Measurements from ENCODE around the gene CNPY1.

The CNPY1 gene

DNA sequence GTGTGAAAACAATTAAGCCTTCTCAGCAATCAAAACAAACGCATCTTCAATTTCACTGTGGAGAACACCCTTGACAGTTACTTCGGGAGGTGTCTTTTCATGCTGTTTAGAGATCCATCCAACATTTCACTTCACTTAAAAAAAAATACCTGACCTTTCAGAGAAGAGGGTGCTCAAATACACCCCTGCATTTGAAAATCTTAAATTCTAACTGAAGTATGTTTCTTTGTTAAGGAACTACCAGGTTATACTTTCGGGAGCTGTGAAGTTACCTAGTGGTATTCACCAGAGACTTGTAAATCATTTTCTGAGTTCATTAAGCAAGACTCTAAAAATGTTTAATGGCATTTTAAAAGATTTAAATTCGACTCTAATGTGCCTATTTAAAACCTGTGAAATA, 38.8 kb downstream of the CNPY1 start:
- TF ChIP-seq TAF1 (IDR thresholded peaks at IDR 0.05; ENCODE audit: borderline replicate concordance, insufficient read depth, low read length) (no peak), FOXP2 (optimal IDR thresholded peaks at IDR 0.05; ENCODE audit: borderline replicate concordance, extremely low read depth, extremely low read length, insufficient read depth) (no peak), POLR2AphosphoS5 (IDR thresholded peaks at IDR 0.05; ENCODE audit: low read depth, low read length) (no peak), SIN3A (IDR thresholded peaks at IDR 0.05; ENCODE audit: borderline replicate concordance, insufficient read depth, low read length) (no peak)
- TF ChIP-seq, protein P1, sequence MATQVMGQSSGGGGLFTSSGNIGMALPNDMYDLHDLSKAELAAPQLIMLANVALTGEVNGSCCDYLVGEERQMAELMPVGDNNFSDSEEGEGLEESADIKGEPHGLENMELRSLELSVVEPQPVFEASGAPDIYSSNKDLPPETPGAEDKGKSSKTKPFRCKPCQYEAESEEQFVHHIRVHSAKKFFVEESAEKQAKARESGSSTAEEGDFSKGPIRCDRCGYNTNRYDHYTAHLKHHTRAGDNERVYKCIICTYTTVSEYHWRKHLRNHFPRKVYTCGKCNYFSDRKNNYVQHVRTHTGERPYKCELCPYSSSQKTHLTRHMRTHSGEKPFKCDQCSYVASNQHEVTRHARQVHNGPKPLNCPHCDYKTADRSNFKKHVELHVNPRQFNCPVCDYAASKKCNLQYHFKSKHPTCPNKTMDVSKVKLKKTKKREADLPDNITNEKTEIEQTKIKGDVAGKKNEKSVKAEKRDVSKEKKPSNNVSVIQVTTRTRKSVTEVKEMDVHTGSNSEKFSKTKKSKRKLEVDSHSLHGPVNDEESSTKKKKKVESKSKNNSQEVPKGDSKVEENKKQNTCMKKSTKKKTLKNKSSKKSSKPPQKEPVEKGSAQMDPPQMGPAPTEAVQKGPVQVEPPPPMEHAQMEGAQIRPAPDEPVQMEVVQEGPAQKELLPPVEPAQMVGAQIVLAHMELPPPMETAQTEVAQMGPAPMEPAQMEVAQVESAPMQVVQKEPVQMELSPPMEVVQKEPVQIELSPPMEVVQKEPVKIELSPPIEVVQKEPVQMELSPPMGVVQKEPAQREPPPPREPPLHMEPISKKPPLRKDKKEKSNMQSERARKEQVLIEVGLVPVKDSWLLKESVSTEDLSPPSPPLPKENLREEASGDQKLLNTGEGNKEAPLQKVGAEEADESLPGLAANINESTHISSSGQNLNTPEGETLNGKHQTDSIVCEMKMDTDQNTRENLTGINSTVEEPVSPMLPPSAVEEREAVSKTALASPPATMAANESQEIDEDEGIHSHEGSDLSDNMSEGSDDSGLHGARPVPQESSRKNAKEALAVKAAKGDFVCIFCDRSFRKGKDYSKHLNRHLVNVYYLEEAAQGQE (IDR thresholded peaks at IDR 0.05; ENCODE audit: insufficient read depth in 1 of 2, low read depth in 2 of 2, low read length in 2 of 2), result no peak

DNA sequence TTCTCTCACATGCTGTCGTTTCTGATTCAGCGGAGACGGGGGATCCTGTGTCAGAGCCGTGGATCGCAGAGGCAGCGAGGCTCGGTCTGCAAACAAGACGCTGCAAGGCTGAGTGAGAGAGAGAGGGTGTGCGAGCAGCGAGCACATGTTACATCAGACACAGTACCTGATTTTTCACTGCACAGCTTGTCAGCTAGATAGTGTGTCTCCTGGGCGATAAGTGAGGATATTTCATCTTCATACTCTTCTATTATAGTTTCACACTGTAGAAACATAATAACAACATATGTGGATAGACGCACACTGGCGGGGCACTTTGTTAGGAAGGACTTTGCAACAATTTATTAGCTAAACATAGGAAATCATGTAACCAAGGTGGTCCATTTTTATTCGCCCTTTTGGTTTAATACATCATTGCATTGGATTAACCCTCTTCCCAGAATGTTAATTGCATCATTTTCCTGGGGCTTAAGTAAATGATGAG, 39.5 kb downstream of the CNPY1 start:
- TF ChIP-seq, protein P1 (IDR thresholded peaks at IDR 0.05; ENCODE audit: insufficient read depth in 1 of 2, low read depth in 2 of 2, low read length in 2 of 2), result no peak
- TF ChIP-seq FOXP2 (optimal IDR thresholded peaks at IDR 0.05; ENCODE audit: borderline replicate concordance, extremely low read depth, extremely low read length, insufficient read depth) (no peak), TAF1 (IDR thresholded peaks at IDR 0.05; ENCODE audit: borderline replicate concordance, insufficient read depth, low read length) (no peak)

DNA sequence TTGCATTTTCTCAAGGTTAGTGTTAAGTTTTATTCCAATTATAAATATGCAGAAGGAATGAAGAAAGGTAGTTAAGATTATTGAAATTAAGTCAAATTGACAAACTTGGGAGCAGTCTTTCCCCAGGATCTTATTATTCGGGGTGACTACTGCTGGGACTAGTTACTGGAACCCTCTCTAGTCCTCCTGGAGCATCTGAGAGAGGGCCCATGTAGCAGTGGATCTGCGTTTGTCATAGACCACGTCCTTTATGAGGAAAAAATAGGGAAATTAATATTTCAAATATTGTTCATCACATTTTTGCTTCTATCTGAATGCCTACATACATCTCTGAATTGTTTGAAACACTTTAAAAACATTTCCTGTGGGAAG, 41.0 kb downstream of the CNPY1 start:
- no peak for TF ChIP-seq TAF1 (IDR thresholded peaks at IDR 0.05; ENCODE audit: borderline replicate concordance, insufficient read depth, low read length)
- no peak for TF ChIP-seq FOXP2 (optimal IDR thresholded peaks at IDR 0.05; ENCODE audit: borderline replicate concordance, extremely low read depth, extremely low read length, insufficient read depth)
- TF ChIP-seq SIN3A (IDR thresholded peaks at IDR 0.05; ENCODE audit: borderline replicate concordance, insufficient read depth, low read length), result no peak
- TF ChIP-seq, protein P1 (IDR thresholded peaks at IDR 0.05; ENCODE audit: insufficient read depth in 1 of 2, low read depth in 2 of 2, low read length in 2 of 2), result no peak
- no peak for TF ChIP-seq POLR2AphosphoS5 (IDR thresholded peaks at IDR 0.05; ENCODE audit: low read depth, low read length)

DNA sequence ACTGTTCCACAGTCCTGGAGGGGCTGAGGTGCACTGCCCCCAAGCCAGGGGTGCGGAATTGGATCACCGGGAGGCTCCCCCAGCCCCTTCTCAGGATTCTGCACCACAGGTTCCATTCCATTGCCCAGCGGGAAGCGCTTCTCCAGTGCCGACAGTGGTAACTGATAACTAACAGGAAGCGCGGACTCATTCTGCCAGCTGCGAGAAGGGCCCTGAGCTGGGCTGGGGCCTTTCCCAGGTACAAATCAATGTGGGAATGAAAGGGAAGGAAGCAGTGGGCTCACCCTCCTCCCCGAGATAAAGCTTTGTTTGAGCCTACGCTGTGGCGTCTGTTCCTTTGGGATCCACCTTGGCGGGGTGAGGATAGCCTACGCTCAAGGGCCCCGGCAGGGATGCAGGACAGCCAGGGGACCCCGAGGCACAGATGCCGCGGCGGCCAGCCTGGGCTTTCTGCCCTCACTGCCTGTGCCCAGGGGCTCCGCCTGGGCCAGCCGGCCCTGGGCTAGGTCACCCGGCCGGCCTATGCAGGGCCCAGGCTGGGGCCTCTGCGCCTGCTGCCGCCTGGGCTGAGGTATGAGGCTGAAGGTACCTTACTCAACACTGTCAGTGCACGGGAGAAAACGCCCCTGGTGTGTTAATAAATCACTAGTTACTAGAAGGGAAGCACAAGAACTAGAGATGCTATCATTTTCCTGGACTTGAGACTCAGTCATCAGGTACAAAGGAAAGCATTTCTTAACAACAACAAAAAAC, 49.0 kb downstream of the CNPY1 start:
- TF ChIP-seq TAF1 (IDR thresholded peaks at IDR 0.05; ENCODE audit: borderline replicate concordance, insufficient read depth, low read length), result no peak
- TF ChIP-seq SIN3A (IDR thresholded peaks at IDR 0.05; ENCODE audit: borderline replicate concordance, insufficient read depth, low read length), result no peak
- TF ChIP-seq POLR2AphosphoS5 (IDR thresholded peaks at IDR 0.05; ENCODE audit: low read depth, low read length), result no peak
- TF ChIP-seq, protein P1 (IDR thresholded peaks at IDR 0.05; ENCODE audit: insufficient read depth in 1 of 2, low read depth in 2 of 2, low read length in 2 of 2), result no peak
- no peak for TF ChIP-seq FOXP2 (optimal IDR thresholded peaks at IDR 0.05; ENCODE audit: borderline replicate concordance, extremely low read depth, extremely low read length, insufficient read depth)
